HUDEP-2 (cell line): Measurements from ENCODE around the gene ADAMTSL2.

ENCODE experiments used
- DNase-seq, 76 experiments: peaks; one replicate each; lab custom pipeline; 2025; ENCODE audit not compliant: unreplicated experiment in 76 of 76; lab: John Stamatoyannopoulos, UW

The ADAMTSL2 gene

DNA sequence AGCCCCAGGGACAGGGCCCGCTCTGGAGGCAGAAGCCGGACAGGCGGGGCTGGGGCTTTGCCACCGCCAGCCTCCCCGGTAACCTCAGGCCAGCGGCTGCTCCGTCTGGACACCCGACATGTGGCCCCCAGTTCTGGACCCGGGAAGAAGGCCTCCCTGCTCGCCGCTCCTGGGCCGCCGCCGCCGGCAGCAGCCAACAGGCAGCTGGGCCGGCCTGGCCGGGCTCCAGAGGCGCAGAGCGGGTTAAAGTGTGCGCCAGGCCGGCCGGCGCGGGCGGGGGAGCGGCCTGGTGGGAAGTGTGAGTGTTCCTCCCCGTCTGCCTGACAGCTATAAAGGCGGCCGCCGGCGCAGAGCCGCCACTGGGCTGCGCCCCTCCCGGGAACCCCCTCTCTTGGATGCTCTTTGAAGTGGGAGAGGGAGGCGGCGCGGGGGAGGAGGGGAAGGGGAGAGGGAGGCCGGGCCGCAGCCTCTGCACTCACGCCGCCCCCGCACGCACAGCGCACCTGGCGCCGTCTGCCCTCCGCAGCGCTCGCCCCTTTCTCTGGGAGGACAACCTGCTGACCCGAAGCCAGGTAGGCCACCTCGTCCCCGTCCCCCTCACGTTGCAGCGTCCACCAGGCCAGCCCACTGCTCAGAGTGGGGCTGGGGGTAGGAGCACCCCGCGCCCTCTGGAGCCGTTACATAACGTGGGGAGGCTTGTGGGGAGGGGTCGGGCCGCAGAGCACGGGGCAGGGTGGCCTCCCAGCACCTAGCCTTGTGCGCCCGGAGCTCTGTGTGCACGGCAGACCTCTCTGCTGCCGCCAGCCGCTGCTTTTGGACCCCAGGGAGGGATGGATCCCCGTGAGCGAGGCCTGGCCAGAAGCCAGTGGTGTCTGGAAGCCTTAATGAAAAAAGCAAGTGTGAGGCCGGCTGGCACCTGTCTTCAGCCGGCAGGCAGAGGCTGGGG, at the start of gene ADAMTSL2:
Gene ADAMTSL2 (plus strand): TSS at position 359 of the 946 bp plus-strand sequence. CDS start 2,009 bp downstream, outside the sequence.
- DNase-seq, result peak in 57 of 76 experiments; percentile 12 to 79 (median 47)

DNA sequence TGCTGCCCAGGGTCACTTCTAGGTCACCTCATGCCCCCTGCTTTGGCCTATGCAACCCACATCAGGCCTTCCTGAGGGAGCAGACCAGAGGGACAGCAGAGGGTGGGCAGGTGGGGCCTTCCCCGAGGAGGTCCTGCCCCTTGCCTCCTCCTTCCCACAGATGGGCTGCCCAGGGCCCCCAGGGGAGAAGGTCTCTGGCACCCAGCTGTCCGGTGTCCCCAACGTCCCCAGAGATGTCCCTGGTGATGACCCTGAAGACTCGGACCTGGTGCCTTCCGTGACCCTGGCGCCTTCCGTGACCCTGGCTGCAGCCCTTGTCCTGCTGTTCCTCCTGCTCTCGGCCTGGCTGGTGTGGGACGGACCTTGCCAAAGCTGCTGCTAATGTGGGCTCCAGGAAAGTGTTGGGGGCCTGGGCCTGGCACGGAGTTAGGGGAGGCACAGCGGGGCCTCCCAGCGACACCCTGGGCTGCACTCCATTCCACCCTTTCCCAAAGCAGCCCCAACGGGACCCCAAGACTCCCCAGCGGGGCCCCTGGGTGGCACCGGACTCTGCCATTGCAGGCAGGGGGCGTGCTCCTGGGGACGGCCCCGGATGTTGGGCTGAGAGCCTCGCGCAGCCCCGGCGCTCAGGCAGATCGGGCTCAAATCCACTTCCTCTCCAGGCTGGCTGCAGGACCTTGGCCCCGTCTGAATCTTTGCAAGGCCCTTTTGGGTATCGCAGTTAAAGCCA, 48.8 kb upstream of the ADAMTSL2 start:
- DNase-seq, result peak in 2 of 76 experiments; percentile 12 to 52

- DNase-seq, result no peak
These were observed 47.2 kb upstream of the ADAMTSL2 start for GRCh38 chr9:133487331-133487725.

GRCh38 chr9:133488686-133489252, 45.7 kb upstream of the ADAMTSL2 start:
- DNase-seq, result no peak

DNA sequence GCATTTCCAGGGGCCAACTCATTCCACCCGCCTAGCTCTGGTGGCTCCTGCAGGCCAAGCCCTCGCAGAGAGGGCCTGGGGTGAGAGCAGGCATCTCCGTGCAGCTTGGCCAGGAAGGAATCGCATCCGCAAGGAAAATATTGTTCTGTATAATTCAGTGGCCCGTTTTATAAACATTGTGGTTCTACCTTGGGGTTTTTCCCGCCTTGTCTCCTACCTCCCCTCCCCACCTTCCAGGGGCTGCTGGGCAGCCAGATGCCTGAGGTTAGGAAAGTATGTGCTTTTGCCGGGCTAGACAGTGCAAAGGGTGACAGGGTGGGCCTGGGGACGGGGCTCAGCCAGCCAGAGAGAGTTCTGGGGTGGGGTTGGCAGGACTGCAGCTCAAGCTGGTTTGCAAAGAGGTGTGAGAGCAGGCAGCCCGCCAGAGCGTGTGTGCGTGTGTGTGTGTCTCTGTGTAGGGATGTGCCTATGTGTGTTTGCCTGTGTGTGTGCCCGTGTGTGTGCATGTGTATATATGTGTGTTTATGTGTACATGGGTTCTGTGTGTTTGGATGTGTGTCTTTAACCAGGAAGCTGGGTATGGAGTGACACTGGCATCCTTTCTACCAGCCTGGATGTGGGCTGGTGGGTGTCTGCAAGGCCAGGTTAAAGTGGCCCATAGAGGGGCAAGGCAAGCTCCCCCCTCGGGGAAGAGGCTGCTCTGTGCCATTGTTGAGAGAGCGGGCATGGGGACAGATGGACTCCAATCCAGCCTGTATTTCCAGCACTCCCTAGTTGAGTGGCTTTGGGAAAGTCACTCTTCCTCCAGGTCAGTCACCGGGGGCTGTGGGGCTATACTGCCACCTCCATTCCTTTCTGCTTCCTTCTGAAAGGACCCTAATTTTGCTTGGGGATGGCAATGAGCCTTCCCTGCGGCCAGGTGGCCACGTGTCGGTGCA, 45.0 kb upstream of the ADAMTSL2 start:
- DNase-seq, result no peak

DNA sequence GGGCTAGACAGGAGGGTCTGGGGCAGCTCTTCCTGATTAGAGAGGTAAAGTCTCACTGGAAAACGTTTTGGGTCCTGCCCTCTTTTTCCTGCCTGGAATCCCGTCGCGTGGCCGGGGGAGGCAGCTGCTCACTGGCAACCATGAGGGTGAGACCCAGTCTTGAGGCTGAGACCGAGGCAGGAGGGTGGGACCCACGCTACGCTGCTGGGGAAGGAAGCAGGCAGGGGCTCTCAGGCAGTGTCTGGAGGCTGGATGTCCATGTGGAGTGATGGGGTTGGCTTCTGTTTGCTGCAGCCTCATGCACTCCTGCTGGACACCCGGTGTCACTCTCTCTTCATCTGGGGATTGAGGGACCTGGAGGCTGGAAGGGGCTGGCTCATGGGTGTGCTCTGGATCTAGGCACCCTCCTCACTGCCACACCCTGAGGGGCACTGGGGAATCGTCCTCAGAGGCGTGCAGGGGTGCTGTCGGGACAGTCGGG, 44.3 kb upstream of the ADAMTSL2 start:
- DNase-seq, result no peak

DNA sequence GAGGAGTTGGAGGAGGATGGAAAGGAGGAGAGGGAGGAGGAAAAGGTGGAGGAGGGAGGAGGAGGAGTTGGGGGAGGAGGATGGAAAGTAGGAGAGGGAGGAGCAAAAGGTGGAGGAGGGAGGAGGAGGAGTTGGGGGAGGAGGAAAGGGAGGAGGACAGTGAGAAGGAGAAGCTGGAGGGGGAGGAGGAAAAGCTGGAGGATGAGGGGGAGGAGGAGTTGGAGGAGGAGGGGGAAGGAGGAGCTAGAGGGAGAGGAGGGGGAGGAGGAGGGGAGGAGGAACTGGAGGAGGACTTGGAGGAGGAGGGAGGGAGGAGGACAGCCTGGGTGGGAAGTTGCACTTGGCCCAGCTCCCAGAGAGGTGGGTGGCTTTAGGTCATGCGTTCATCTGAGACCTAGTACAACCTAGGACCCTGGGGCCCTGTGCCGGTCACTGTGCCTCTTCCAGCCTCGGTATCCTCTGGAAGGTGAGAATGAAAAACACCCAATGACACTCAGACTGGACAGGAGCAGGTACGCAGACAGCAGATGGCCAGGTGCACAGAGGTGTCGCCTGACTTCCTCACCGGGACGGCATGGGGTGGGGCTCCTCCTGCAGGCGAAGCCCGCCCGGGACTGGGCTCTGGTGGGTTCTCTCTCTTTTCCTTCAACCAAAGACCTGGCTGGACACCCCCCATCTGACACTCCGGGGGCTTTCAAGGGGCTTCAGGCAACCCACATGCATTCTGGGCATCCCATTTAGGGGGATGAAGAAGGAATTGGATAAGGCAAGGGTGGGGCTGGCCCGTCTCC, 43.4 kb upstream of the ADAMTSL2 start:
- peak in 3 of 76 experiments; percentile 14 to 27 (median 17) for DNase-seq

DNA sequence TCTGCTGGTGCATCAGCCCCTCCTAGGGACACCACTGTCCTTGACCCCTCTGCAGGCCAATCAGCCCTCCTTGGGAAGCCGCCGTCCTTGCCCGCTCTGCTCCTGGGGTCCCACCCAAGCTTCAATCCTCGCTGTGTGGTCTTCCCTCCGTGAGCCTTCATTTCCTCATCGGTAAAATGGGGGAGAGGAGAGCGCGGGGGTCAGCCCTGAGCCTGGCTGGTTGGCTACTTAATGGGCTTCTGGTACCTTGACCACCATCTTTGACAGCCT, 42.9 kb upstream of the ADAMTSL2 start:
- DNase-seq, result no peak

GRCh38 chr9:133492061-133493021, 42.2 kb upstream of the ADAMTSL2 start:
- DNase-seq, result no peak

DNA sequence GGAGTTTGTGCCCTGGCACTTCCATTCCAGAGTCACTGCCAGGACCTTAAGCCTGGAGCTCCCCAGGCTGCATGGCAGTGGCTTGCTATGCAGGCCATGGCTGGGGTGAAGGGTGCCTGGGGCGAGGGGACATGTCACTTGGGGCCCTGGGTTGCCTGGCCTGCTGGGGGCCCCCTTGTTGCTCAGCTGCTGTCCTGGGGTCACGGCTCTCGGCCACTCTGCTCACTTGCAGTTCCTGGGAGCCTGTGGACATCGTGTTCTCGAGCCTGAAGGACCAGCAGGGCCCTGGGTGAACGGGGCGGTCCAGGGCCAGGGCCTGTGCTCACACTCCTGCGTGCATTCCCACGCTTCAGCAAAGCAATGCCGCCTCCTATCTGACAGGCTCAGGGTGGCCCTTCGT, 41.1 kb upstream of the ADAMTSL2 start:
- no peak for DNase-seq

DNA sequence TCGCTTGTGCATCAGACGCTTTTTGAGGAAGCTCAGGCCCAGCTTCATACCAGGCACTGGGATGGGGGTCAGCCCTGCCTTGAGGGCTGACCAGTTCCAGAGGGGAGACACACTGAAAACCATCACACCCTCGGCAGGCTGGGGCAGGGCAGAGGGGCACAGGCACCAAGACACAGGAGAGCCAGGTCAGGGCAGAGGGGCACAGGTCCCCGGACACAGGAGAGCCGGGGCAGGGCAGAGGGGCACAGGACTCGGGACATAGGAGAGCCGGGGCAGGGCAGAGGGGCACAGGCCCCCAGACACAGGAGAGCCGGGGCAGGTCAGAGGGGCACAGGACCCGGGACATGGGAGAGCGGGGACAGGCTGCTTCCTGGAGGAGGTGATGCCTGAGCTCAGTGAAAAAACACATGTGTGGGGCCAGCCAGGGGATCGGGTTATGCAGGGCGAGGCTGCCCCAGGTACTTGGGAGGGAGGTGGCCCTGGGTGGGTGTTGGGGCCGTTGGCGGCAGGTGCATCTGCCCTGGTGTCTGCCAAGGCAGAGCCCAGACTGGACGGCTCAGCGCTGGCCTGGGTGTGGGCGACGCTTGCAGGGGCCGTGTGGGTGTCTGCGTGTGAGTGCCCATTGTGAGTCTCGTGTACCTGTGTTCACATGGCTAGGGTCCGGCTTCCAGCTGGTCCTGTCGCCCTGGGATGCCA, 40.5 kb upstream of the ADAMTSL2 start:
- DNase-seq, result no peak

GRCh38 chr9:133494636-133495326, 39.7 kb upstream of the ADAMTSL2 start:
- no peak for DNase-seq

DNA sequence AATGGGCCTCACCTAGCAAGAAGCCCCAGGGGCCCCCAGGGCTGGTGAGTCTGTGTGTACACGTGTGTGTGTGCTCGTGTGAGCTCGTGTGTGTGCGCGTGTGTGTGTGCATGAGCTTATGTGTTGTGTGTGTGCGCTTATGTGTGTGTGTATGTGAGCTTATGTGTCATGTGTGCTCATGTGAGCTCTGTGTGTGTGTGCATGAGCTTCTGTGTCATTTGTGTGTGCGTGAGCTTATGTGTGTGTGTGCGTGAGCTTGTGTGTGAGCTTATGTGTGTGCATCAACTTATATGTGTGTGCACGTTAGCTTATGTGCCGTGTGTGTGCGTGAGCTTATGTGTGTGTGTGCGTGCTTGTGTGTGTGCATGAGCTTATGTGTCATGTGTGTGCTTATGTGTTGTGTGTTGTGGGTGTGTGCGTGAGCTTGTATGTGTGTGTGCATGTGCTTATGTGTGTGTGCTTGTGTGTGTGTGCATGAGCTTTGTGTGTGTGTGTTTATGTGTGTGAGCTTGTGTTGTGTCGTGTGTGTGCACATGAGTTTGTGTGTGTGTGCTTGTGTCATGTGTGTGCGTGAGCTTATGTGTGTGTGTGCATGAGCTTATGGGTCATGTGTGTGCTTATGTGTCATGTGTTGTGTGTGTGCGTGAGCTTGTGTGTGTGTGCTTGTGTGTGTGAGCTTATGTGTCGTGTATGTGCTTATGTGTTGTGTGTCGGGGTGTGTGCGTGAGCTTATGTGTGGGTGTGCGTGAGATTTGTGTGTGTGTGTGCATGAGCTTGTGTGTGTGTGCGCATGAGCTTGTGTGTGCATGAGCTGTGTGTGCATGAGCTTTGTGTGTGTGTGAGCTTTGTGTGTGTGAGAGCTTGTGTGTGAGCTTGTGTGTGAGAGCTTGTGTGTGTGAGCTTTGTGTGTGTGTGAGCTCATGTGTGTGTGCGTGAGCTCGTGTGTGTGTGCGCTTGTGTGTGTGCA, 38.9 kb upstream of the ADAMTSL2 start:
- no peak for DNase-seq

DNA sequence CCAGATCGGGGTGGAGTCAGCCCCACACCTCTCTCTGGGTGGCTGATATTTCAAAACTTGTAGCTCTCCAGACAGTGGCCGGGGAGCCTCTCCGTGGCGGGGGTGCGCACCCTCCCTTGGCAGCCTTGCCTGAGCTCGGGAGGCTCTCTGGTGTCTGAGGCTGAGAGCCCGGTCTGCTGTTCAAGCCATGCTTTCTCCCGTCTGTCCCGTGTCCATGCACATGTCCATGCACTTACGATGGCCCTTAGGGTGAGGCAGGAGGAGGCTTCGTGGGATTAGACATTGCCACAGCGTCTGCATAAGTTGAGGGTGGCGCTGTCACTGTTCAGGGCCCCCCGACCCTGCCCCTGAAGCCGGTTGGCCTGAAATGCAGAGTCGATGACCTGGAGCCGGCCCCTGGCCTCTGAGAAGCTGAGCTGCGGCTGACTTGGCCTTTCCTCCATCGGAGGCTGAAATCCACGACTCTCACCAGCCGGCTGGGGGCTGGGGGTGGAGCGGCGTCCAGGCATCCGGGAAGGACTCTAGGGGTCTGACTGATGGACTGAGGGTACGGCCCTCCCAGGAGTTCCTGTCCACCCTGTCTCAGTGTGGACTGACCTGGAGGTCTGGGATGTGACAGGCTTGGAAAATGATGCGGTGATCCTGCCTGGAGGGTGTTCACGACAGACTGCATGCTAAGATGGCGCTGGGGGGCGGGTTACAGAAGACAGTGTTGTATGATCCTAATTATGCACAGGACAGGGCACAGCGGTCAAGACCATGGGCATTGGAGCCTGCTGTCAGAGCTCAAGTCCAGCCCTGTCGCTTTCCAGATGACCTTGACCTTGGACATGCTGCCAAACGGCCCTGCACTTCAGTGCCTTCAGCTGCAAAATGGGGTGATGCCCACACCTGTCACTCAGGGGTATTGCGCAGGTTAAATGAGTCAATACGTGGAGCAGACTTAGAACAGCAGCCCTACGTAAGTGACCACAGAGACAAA, 37.4 kb upstream of the ADAMTSL2 start:
- no peak for DNase-seq
